ENCODE results near the gene RNLS. TPM values are rescaled to one million over a fixed set of nuclear protein-coding genes. Genes with fewer than 3 reads are reported as not detected.

Gene RNLS
- total RNA-seq, 3 donors from 2014 or later (not counting 1 experiment from before 2014, with no cell fraction given), result 4.0 to 6.8 (median 4.4) TPM

GRCh38 chr10:88467835-88468485, 115.2 kb downstream of the RNLS start:
- no peaks in the 10 kb centered on the region for H3K4me1 ChIP-seq (ENCODE audit: control insufficient read depth, insufficient read depth, low read length)
- intact Hi-C loops (cut with micrococcal nuclease), result no loop called here
- Mint-ChIP-seq H3K27ac (no peak overlapping the region), H3K4me1 (no peaks in the 10 kb centered on the region), H3K27me3 (ENCODE audit: low read depth in 2 of 2) (peaks cover 0 to 2% of the 10 kb centered on the region in 2 donors), H3K36me3 (no peaks in the 10 kb centered on the region), H3K9me3 (peaks cover 0 to 2% of the 10 kb centered on the region in 2 donors), H3K4me3 (no peak overlapping the region)
- 73% methylated on average over 4 of the region's 4 CpGs for WGBS (ENCODE audit: insufficient coverage)
- no peak overlapping the region for H3K27ac ChIP-seq (ENCODE audit: low read length)
- no peak for TF ChIP-seq CTCF (IDR thresholded peaks at IDR 0.05)
- no peak for ATAC-seq
- no peak overlapping the region for H3K4me3 ChIP-seq (ENCODE audit: low read length)
- no peaks in the 10 kb centered on the region for H3K9me3 ChIP-seq (ENCODE audit: control insufficient read depth, insufficient read depth, low read length)
- no peaks in the 10 kb centered on the region for H3K27me3 ChIP-seq (ENCODE audit: control insufficient read depth, insufficient read depth, low read length)
- DNase-seq, result no peak
- H3K36me3 ChIP-seq (ENCODE audit: control insufficient read depth, insufficient read depth, low read length), result no peaks in the 10 kb centered on the region

- Histone ChIP-seq H3K36me3 (ENCODE audit: control insufficient read depth, insufficient read depth, low read length) (no peaks in the 10 kb centered on the region), H3K27me3 (ENCODE audit: control insufficient read depth, insufficient read depth, low read length) (no peaks in the 10 kb centered on the region), H3K4me3 (ENCODE audit: low read length) (no peak overlapping the region), H3K9me3 (ENCODE audit: control insufficient read depth, insufficient read depth, low read length) (no peaks in the 10 kb centered on the region), H3K27ac (ENCODE audit: low read length) (no peak overlapping the region), H3K4me1 (ENCODE audit: control insufficient read depth, insufficient read depth, low read length) (no peaks in the 10 kb centered on the region)
- H3K27me3 Mint-ChIP-seq (ENCODE audit: low read depth in 2 of 2), result peaks cover 0 to 2% of the 10 kb centered on the region in 2 donors
- intact Hi-C loops (cut with micrococcal nuclease), result no loop called here
- no peak for TF ChIP-seq CTCF (IDR thresholded peaks at IDR 0.05)
- H3K36me3 Mint-ChIP-seq, result no peaks in the 10 kb centered on the region
- no peak overlapping the region for H3K27ac Mint-ChIP-seq
- 100% methylated on average over 1 of the region's 3 CpGs for WGBS (ENCODE audit: insufficient coverage)
- H3K9me3 Mint-ChIP-seq, result peaks cover 0 to 2% of the 10 kb centered on the region in 2 donors
- H3K4me3 Mint-ChIP-seq, result no peak overlapping the region
- no peak for DNase-seq
- ATAC-seq, result no peak
- no peaks in the 10 kb centered on the region for H3K4me1 Mint-ChIP-seq
Measured at GRCh38 chr10:88466786-88467185, 116.3 kb downstream of the RNLS start.

GRCh38 chr10:88465765-88466164, 117.4 kb downstream of the RNLS start:
- Mint-ChIP-seq H3K27me3 (ENCODE audit: low read depth in 2 of 2) (peaks cover 0 to 2% of the 10 kb centered on the region in 2 donors), H3K4me3 (no peak overlapping the region), H3K27ac (no peak overlapping the region), H3K4me1 (no peaks in the 10 kb centered on the region), H3K36me3 (no peaks in the 10 kb centered on the region), H3K9me3 (peaks cover 0 to 2% of the 10 kb centered on the region in 2 donors)
- Histone ChIP-seq H3K27me3 (ENCODE audit: control insufficient read depth, insufficient read depth, low read length) (no peaks in the 10 kb centered on the region), H3K4me1 (ENCODE audit: control insufficient read depth, insufficient read depth, low read length) (no peaks in the 10 kb centered on the region), H3K27ac (ENCODE audit: low read length) (no peak overlapping the region), H3K4me3 (ENCODE audit: low read length) (no peak overlapping the region), H3K36me3 (ENCODE audit: control insufficient read depth, insufficient read depth, low read length) (no peaks in the 10 kb centered on the region), H3K9me3 (ENCODE audit: control insufficient read depth, insufficient read depth, low read length) (no peaks in the 10 kb centered on the region)
- ATAC-seq, result no peak
- intact Hi-C loops (cut with micrococcal nuclease), result no loop called here
- TF ChIP-seq CTCF (IDR thresholded peaks at IDR 0.05), result no peak
- DNase-seq, result no peak

GRCh38 chr10:88463811-88464210, 119.3 kb downstream of the RNLS start:
- H3K27me3 ChIP-seq (ENCODE audit: control insufficient read depth, insufficient read depth, low read length), result no peaks in the 10 kb centered on the region
- no peaks in the 10 kb centered on the region for H3K4me1 ChIP-seq (ENCODE audit: control insufficient read depth, insufficient read depth, low read length)
- H3K4me3 ChIP-seq (ENCODE audit: low read length), result no peak overlapping the region
- ATAC-seq (no peak), DNase-seq (no peak)
- Mint-ChIP-seq H3K27me3 (ENCODE audit: low read depth in 2 of 2) (peaks cover 0 to 2% of the 10 kb centered on the region in 2 donors), H3K4me1 (no peaks in the 10 kb centered on the region), H3K36me3 (no peaks in the 10 kb centered on the region), H3K27ac (no peak overlapping the region), H3K9me3 (peaks cover 0 to 2% of the 10 kb centered on the region in 2 donors), H3K4me3 (no peak overlapping the region)
- H3K9me3 ChIP-seq (ENCODE audit: control insufficient read depth, insufficient read depth, low read length), result no peaks in the 10 kb centered on the region
- H3K36me3 ChIP-seq (ENCODE audit: control insufficient read depth, insufficient read depth, low read length), result no peaks in the 10 kb centered on the region
- H3K27ac ChIP-seq (ENCODE audit: low read length), result no peak overlapping the region
- intact Hi-C loops (cut with micrococcal nuclease), result no loop called here
- TF ChIP-seq CTCF (IDR thresholded peaks at IDR 0.05), result no peak
- 100% methylated on average over 1 of the region's 1 CpG for WGBS (ENCODE audit: insufficient coverage)
